ENCODE measurements around the gene SMTNL2. TPM values are rescaled to one million over a fixed set of nuclear protein-coding genes. Genes with fewer than 3 reads are reported as not detected.

The SMTNL2 gene
- total RNA-seq, 6 experiments from 2014 or later, result 0.12 to 0.25 (median 0.14) TPM; not detected in 3

DNA sequence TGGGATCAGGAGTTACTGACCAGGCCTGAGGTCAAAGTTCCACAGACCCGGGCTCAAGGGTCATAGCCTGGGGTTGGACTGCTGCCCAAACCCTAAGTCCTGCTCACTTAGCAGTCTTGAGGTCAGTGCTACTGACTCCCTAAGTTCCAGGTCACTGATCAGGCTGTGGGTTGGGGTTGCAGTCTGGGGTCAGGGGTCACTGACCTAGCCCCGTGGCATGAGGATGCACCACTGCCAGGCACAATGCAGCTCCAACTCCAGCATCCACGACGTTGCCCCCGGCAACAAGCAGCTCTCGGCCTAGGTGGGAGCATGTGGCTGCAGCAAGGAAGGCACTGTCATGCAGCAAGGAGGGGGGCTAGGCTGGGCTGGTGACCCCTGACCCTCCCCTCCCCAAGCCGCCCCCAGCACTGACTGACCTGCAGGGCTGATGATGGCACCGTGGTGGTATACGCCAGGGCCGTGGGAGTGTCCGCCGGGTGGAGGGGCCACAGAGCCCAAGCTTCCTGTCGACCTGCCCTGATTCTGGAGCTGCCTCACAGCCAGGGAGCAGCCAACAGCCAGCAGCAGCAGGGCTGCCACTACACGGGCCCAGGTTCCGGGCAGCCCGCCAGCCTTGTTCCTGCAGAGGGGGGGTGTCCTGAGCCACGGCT, 25.1 kb upstream of the SMTNL2 start:
- DNase-seq (no peak), ATAC-seq (no peak)
- intact Hi-C loops (cut with DNase I), result no loop called here
- Histone ChIP-seq H3K27me3 (no peaks in the 10 kb centered on the region), H3K27ac (no peak overlapping the region), H3K9me3 (no peaks in the 10 kb centered on the region), H3K4me3 (no peak overlapping the region), H3K36me3 (no peaks in the 10 kb centered on the region), H3K4me1 (peaks cover 0 to 4% (median 2%) of the 10 kb centered on the region in 4 donors)
- 61% methylated on average over 4 of the region's 17 CpGs for WGBS (ENCODE audit: insufficient coverage, low coverage, low lambda C conversion rate, missing lambda C conversion rate)
- TF ChIP-seq, protein P1, sequence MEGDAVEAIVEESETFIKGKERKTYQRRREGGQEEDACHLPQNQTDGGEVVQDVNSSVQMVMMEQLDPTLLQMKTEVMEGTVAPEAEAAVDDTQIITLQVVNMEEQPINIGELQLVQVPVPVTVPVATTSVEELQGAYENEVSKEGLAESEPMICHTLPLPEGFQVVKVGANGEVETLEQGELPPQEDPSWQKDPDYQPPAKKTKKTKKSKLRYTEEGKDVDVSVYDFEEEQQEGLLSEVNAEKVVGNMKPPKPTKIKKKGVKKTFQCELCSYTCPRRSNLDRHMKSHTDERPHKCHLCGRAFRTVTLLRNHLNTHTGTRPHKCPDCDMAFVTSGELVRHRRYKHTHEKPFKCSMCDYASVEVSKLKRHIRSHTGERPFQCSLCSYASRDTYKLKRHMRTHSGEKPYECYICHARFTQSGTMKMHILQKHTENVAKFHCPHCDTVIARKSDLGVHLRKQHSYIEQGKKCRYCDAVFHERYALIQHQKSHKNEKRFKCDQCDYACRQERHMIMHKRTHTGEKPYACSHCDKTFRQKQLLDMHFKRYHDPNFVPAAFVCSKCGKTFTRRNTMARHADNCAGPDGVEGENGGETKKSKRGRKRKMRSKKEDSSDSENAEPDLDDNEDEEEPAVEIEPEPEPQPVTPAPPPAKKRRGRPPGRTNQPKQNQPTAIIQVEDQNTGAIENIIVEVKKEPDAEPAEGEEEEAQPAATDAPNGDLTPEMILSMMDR (IDR thresholded peaks at IDR 0.05), result no peak
- TF ChIP-seq POLR2A (IDR thresholded peaks at IDR 0.05), result no peak

DNA sequence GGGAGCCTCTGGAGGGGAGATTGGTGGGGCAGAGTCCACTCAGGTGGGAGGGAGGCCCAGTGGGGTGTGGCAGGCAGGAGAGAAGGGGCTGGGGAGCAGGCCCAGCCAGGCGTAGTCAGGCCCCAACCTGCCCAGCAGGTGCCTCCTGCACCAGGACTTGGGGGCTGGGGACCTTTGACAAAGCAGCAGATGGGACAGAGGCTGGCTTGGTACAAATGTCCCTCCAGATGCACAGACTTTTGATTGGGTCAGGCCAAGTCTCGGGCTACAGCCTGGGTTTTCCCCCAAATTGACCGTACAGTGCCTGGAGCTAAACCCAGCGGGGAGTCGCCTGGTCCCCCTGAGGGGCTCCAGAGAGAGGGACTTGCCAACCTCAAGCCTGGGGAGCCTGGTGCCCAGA, 24.4 kb upstream of the SMTNL2 start:
- H3K4me3 ChIP-seq, result no peak overlapping the region
- TF ChIP-seq POLR2A (IDR thresholded peaks at IDR 0.05), result no peak
- TF ChIP-seq, protein P1 (IDR thresholded peaks at IDR 0.05), result no peak
- no peak for ATAC-seq
- H3K9me3 ChIP-seq, result no peaks in the 10 kb centered on the region
- H3K27ac ChIP-seq, result no peak overlapping the region
- no peaks in the 10 kb centered on the region for H3K27me3 ChIP-seq
- H3K4me1 ChIP-seq, result no peaks in the 10 kb centered on the region
- intact Hi-C loops (cut with DNase I), result no loop called here
- no CpG with 5 or more reads among the region's 5 CpGs for whole genome bisulfite sequencing (ENCODE audit: insufficient coverage, low coverage, low lambda C conversion rate, missing lambda C conversion rate)
- no peak for DNase-seq
- no peaks in the 10 kb centered on the region for H3K36me3 ChIP-seq

- DNase-seq, result peak in 2 of 3 donors; percentile 51 to 55
- H3K9me3 ChIP-seq, result no peaks in the 10 kb centered on the region
- no peaks in the 10 kb centered on the region for H3K36me3 ChIP-seq
- WGBS (ENCODE audit: insufficient coverage, low coverage, low lambda C conversion rate, missing lambda C conversion rate), result no CpG with 5 or more reads among the region's 12 CpGs
- intact Hi-C loops (cut with DNase I), result no loop called here
- no peak within 1 kb of the TSS for H3K27ac ChIP-seq
- H3K4me1 ChIP-seq, result peaks cover 0 to 2% (median 0%) of the 10 kb centered on the region in 4 donors
- H3K4me3 ChIP-seq, result no peak within 1 kb of the TSS
- H3K27me3 ChIP-seq, result no peaks in the 10 kb centered on the region
- no peak for TF ChIP-seq POLR2A (IDR thresholded peaks at IDR 0.05)
- TF ChIP-seq, protein P1 (IDR thresholded peaks at IDR 0.05), result no peak
- ATAC-seq, result no peak
Observed at GRCh38 chr17:4560421-4560820, 23.9 kb upstream of the SMTNL2 start, which contains the start of gene GGT6. Gene GGT6, minus strand, starts transcription at chr17:4560577. Its CDS starts 56 bp downstream, at chr17:4560521.

- H3K4me3 ChIP-seq, result no peak overlapping the region
- H3K4me1 ChIP-seq, result peaks cover 0 to 6% (median 0%) of the 10 kb centered on the region in 4 donors
- TF ChIP-seq, protein P1 (IDR thresholded peaks at IDR 0.05), result no peak
- DNase-seq (no peak), ATAC-seq (no peak)
- H3K27me3 ChIP-seq, result no peaks in the 10 kb centered on the region
- H3K36me3 ChIP-seq, result no peaks in the 10 kb centered on the region
- H3K27ac ChIP-seq, result no peak overlapping the region
- 49% methylated on average over 9 of the region's 11 CpGs for WGBS (ENCODE audit: insufficient coverage, low coverage, low lambda C conversion rate, missing lambda C conversion rate)
- intact Hi-C loops (cut with DNase I), result no loop called here
- H3K9me3 ChIP-seq, result no peaks in the 10 kb centered on the region
Observed at GRCh38 chr17:4560837-4561256, 23.5 kb upstream of the SMTNL2 start.

Data from right lobe of liver (tissue), 6 donors.